ENCODE results near the gene CNPY1. TPM values are rescaled to one million over a fixed set of nuclear protein-coding genes. Genes with fewer than 3 reads are reported as not detected.

Gene CNPY1
- total and polyA plus RNA-seq, 2 of the 8 experiments (the other 6 are each of a cell fraction or from before 2014, with no cell fraction given): not detected

DNA sequence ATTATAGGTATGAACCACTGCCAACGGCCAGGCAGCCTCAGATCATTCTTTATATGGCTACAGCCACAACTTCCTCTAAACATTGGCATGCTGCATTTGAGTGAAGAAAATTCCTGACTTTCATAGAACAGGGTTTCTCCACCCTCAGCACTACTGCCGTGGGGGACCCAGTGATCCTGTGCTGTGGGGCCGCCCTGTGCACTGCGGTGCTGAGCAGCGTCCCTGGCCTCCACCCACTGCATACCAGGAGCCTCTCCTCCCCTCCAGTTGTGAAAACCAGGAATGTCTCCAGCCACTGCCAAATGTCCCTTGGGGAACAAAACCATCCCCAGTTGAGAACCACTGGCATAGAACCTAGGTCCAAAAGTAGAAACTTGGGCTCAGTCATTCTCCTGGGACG, 15.8 kb downstream of the CNPY1 start:
- peaks cover 2 to 10% of the 10 kb centered on the region in 2 experiments for H4K20me1 ChIP-seq (replicated peaks in 1 of 2; ENCODE audit: control insufficient read depth in 1 of 2, insufficient read depth in 2 of 2, low read length in 2 of 2)
- H2BK120ac ChIP-seq (replicated peaks; ENCODE audit: low read depth, low read length): no peak overlapping the region
- DNase-seq (ENCODE audit: low read depth in 1 of 2, low spot score in 2 of 2): no peak
- no peak overlapping the region for H2BK15ac ChIP-seq (ENCODE audit: low read length)
- H4K91ac ChIP-seq (replicated peaks; ENCODE audit: insufficient read length, low read length): no peak overlapping the region
- H3K9ac ChIP-seq (replicated peaks in 1 of 4; ENCODE audit: extremely low read depth in 1 of 4, low read depth in 3 of 4, low read length in 3 of 4): no peak overlapping the region
- no peaks in the 10 kb centered on the region; a peak in 1 of 4 replicates for H3K9me3 ChIP-seq (ENCODE audit: insufficient read depth in 2 of 2, low read depth in 1 of 2, low read length in 1 of 2)
- H3K14ac ChIP-seq (ENCODE audit: insufficient read length): no peak overlapping the region
- H3K56ac ChIP-seq (replicated peaks; ENCODE audit: insufficient read length, low read depth, low read length): no peak overlapping the region
- no peak overlapping the region for H4K8ac ChIP-seq (ENCODE audit: extremely low read depth, insufficient read depth, low read length)
- H2AK5ac ChIP-seq (ENCODE audit: low read depth, low read length): no peak overlapping the region
- H3K18ac ChIP-seq (ENCODE audit: extremely low read depth, low read length): no peak overlapping the region
- no peak overlapping the region for H3K4ac ChIP-seq (replicated peaks; ENCODE audit: insufficient read length, low read depth, low read length)
- peaks cover 3% of the 10 kb centered on the region; the same call in 1 of the 2 replicates for H3K23me2 ChIP-seq (ENCODE audit: low read depth, low read length)
- no peak overlapping the region for H2BK20ac ChIP-seq (ENCODE audit: low read length)
- H2AFZ ChIP-seq (ENCODE audit: low read length): no peak overlapping the region
- FAIRE-seq: no peak
- H3K27me3 ChIP-seq (replicated peaks in 1 of 4; ENCODE audit: control insufficient read depth in 3 of 4, extremely low read depth in 1 of 4, insufficient read depth in 3 of 4, low read length in 3 of 4): peaks cover 29 to 68% (median 55%) of the 10 kb centered on the region in 4 experiments
- no peaks in the 10 kb centered on the region for H3K36me3 ChIP-seq (ENCODE audit: control insufficient read depth in 2 of 4, insufficient read depth in 4 of 4, low read length in 3 of 4)
- H3K23ac ChIP-seq (ENCODE audit: insufficient read length): no peak overlapping the region
- H3K4me2 ChIP-seq (ENCODE audit: insufficient read depth in 1 of 2, low read depth in 2 of 2, low read length in 2 of 2): no peak overlapping the region
- 91% methylated on average over 6 of the region's 6 CpGs; no CpG with 5 or more reads in 1 of the 2 experiments for WGBS, 2 experiments (ENCODE audit: extremely low coverage in 1 of 2, insufficient coverage in 1 of 2, insufficient read length in 1 of 2, insufficient replicate concordance in 2 of 2, low coverage in 1 of 2, low lambda C conversion rate in 2 of 2, missing lambda C conversion rate in 1 of 2)
- H3K4me1 ChIP-seq (replicated peaks in 1 of 4; ENCODE audit: control insufficient read depth in 3 of 4, insufficient read depth in 4 of 4, low read length in 3 of 4): peaks cover 0 to 8% (median 7%) of the 10 kb centered on the region in 4 experiments; a peak in 5 of 7 replicates
- 0 out of 2 replicates have a peak, but pooled peaks cover 2% of the 10 kb centered on the region for H3K79me1 ChIP-seq (ENCODE audit: low read depth, low read length)
- H2BK12ac ChIP-seq (ENCODE audit: low read depth, low read length): no peak overlapping the region
- POLR2A ChIA-PET (ENCODE audit: partially characterized antibody): no interaction called here
- CTCF ChIA-PET (ENCODE audit: partially characterized antibody): interaction anchor here (0.9 to 5.6 kb wide), 4 partner anchors 20 to 151 kb away, joined by 3 to 33 read pairs (median 3); no protein-coding TSS in a partner anchor
- no peak overlapping the region for H3K4me3 ChIP-seq (ENCODE audit: extremely low read depth in 1 of 4, insufficient read depth in 2 of 4, low read depth in 3 of 4, low read length in 4 of 4)
- no peak overlapping the region for H3K27ac ChIP-seq (ENCODE audit: low read depth, low read length)
- H4K5ac ChIP-seq (ENCODE audit: insufficient read length, low read depth, low read length): no peak overlapping the region
- no peaks in the 10 kb centered on the region for H3K79me2 ChIP-seq (ENCODE audit: control insufficient read depth in 1 of 2, insufficient read depth in 2 of 2, low read length in 2 of 2)
- H2BK5ac ChIP-seq (ENCODE audit: low read depth, low read length): no peak overlapping the region
- TF ChIP-seq CTBP2 (IDR thresholded peaks at IDR 0.05; ENCODE audit: borderline replicate concordance, insufficient read depth, insufficient read length, low read length) (no peak), CHD2 (IDR thresholded peaks at IDR 0.05; ENCODE audit: low read length) (no peak), EZH2 (IDR thresholded peaks at IDR 0.05; ENCODE audit: low read depth, low read length, severe bottlenecking) (no peak), NANOG (IDR thresholded peaks at IDR 0.05; ENCODE audit: insufficient read depth, low read depth, low read length, poor library complexity, severe bottlenecking) (no peak), BRCA1 (IDR thresholded peaks at IDR 0.05; ENCODE audit: low read depth, low read length) (no peak), RFX5 (IDR thresholded peaks at IDR 0.05; ENCODE audit: borderline replicate concordance, low read depth, low read length) (no peak), BACH1 (IDR thresholded peaks at IDR 0.05; ENCODE audit: low read length) (no peak), HDAC2 (IDR thresholded peaks at IDR 0.05; ENCODE audit: borderline replicate concordance in 1 of 2, low read depth in 2 of 2, low read length in 2 of 2) (no peak), KDM5A (IDR thresholded peaks at IDR 0.05; ENCODE audit: low read length) (no peak), TAF7 (optimal IDR thresholded peaks at IDR 0.05; ENCODE audit: borderline replicate concordance, low read depth, low read length) (no peak), MAX (IDR thresholded peaks at IDR 0.05) (no peak), RAD21 (IDR thresholded peaks at IDR 0.05 in 1 of 2, conservative IDR thresholded peaks at IDR 0.05 in 1 of 2; ENCODE audit: low read depth in 2 of 2, low read length in 2 of 2) (no peak), TBP (IDR thresholded peaks at IDR 0.05; ENCODE audit: low read depth, low read length) (no peak)

Measured in H1 (cell line).